ENCODE data around the gene ESRRB.

ESRRB gene

GRCh38 chr14:76352639-76353281, 23.2 kb upstream of the ESRRB start:
- DNase-seq, result peak; percentile 40

- no peak for DNase-seq
Observed at GRCh38 chr14:76354310-76354709, 21.6 kb upstream of the ESRRB start.

- no peak for DNase-seq
Observed at GRCh38 chr14:76355771-76356170, 20.2 kb upstream of the ESRRB start.

GRCh38 chr14:76371066-76371465, 4.9 kb upstream of the ESRRB start:
- DNase-seq, result no peak

- DNase-seq, result no peak
Observed at GRCh38 chr14:76373456-76373855, 2.5 kb upstream of the ESRRB start.

- DNase-seq, result no peak
Observed at GRCh38 chr14:76375484-76375883, 453 bp upstream of the ESRRB start.

- DNase-seq, result no peak
Observed at GRCh38 chr14:76376409-76376877, 506 bp downstream of the ESRRB start.

GRCh38 chr14:76376878-76377734, 1.2 kb downstream of the ESRRB start:
- no peak for DNase-seq

- DNase-seq, result no peak
Observed at GRCh38 chr14:76377735-76378074, 1.8 kb downstream of the ESRRB start.

- no peak for DNase-seq
Observed at GRCh38 chr14:76380991-76381390, 5.1 kb downstream of the ESRRB start.

- DNase-seq, result no peak
Observed at GRCh38 chr14:76381817-76382494, 6.0 kb downstream of the ESRRB start.

GRCh38 chr14:76382495-76382832, 6.5 kb downstream of the ESRRB start:
- no peak for DNase-seq

GRCh38 chr14:76385435-76385834, 9.5 kb downstream of the ESRRB start:
- DNase-seq, result no peak

GRCh38 chr14:76386944-76387782, 11.2 kb downstream of the ESRRB start:
- peak; percentile 59 for DNase-seq

GRCh38 chr14:76389841-76390240, 13.9 kb downstream of the ESRRB start:
- DNase-seq, result no peak

- no peak for DNase-seq
Observed at GRCh38 chr14:76390621-76391020, 14.7 kb downstream of the ESRRB start.

GRCh38 chr14:76391981-76392690, 16.2 kb downstream of the ESRRB start:
- DNase-seq, result no peak

GRCh38 chr14:76394569-76394968, 18.6 kb downstream of the ESRRB start:
- no peak for DNase-seq

- DNase-seq, result no peak
Observed at GRCh38 chr14:76395161-76395560, 19.2 kb downstream of the ESRRB start.

- no peak for DNase-seq
Observed at GRCh38 chr14:76396714-76397187, 20.8 kb downstream of the ESRRB start.

GRCh38 chr14:76405627-76406026, 29.7 kb downstream of the ESRRB start:
- no peak for DNase-seq

Data from fibroblast of skin of back (primary cell).